HG02943 (cell line): ENCODE measurements around the gene DNAJC25.
"Not testable (repeated sequence)": the region's sequence is repeated elsewhere in the genome, so short reads cannot be mapped to it uniquely, and the experiment has no call there.

Source experiments
- ATAC-seq: cut with Tn5 transposase; IDR thresholded peaks from one replicate; pipeline ENCODE4 v1.9.1; 2021; ENCODE audit warnings: mild to moderate bottlenecking, low read depth, moderate library complexity; ENCODE audit not compliant: unreplicated experiment

DNAJC25 gene

DNA sequence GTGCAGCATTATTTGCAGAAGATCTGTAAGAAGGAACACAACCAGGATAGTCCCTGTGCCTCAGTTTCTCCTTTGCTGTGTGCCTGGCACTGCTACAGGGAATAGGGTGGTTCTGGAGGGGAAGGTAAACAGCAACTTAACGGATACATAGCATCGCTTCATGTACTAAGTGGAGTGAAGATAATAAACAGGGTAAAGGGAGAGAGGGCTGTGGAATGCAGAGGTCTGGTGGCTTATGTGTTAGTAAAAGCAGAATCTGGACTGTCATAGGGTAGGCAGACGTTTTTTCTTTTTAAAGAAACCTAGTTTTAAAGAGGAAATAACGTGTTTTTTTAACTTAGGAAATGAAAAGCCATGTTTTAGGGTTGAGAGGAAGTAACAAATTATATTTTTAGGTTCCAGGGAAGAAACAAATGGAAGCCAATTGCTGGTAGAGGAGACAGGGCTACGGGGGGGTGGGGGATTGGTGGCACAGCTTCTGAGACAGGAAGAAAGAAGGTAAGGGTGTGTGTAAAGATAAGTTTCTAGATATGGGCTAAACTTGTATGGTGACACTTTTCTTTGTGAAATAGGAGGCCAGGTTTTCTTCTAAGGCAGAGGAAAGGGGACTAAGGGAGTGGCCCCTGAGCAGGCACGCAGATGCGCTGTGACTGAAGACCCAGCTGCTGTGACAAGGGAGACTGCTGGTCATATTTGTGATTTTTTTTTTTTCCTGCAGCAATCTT is 31.6 kb downstream of the DNAJC25 start:
- ATAC-seq = no peak

DNA sequence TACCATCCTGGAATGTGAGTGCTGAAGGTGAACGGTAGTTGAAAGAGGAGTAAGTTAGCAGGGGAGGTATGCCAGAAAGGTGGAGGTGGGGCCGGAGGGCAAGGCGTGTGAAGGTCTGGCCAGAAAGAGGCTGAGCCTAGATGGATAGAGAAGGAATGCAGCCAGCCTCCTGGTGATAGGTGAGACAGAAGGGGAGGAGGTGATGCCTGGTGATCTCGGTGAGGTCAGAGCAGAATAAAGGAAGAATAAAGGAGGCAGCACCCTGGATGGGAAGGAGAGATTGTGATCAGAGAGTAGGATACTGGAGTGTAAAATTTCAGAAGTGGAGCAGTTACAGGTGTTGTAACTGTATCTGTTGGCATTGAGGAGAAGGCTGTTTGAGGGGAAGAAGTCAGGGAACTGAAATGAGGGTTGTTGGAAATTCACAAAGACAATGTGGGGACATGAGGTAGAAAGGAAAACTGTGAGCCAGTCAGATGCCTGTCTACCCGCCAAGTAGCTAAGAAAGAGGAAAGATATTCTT is 32.2 kb downstream of the DNAJC25 start:
- no peak for ATAC-seq

DNA sequence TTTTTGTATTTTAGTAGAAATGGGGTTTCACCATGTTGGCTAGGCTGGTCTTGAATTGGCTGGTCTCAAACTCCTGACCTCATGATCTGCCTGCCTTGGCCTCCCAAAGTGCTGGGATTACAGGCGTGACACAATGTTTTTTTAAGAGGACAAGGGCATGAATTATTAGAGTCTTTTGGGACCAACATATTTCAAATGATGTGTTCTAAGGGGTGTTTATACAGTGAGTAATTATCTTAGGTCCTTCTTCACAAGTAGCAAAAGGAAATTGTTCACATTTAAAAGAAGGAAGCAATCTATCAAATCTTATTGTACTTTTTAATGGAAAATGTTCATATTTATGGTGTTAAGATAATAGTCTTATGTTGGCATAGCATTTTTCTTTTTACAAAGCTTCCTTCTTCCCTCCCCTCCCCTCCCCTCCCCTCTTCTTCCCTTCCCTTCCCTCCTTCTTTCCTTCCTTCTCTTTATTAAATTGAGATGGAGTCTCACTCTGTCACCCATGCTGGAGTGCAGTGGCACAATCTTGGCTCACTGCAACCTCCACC is 37.0 kb downstream of the DNAJC25 start:
- no peak for ATAC-seq

DNA sequence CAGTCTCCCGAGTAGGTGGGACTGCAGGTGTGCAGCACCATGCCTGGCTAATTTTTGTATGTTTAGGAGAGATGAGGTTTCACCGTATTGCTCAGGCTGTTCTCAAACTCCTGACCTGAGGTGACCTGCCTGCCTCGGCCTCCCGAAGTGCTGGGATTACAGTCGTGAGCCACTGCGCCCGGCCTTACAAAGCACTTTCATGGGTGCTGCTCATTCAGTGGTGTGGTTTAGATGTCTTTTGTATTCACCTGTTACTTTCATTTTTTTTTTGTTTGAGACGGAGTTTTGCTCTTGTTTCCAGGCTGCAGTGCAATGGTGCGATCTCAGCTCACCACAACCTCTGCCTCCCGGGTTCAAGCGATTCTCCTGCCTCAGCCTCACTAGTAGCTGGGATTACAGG is 37.5 kb downstream of the DNAJC25 start:
- ATAC-seq = not testable (repeated sequence)

DNA sequence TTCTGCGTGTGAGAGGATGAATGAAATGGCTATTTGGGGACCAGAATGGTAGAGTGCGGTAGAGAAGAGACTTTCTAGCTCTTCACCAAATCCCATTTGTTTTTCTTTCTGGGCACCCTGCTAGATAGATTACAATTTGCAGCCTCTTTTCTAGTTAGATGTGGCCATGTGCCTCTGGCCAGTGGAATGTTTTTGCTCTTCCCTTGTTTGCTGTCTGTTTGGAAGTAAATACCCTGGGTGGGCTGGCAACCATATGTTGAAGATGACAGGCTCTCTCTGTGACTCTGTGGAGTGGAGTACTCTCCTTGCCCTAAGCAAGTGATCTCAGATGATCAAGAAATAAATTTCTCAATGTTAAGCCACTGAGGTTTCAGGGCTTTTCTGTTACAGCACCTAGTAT is 43.2 kb downstream of the DNAJC25 start:
- ATAC-seq = no peak

DNA sequence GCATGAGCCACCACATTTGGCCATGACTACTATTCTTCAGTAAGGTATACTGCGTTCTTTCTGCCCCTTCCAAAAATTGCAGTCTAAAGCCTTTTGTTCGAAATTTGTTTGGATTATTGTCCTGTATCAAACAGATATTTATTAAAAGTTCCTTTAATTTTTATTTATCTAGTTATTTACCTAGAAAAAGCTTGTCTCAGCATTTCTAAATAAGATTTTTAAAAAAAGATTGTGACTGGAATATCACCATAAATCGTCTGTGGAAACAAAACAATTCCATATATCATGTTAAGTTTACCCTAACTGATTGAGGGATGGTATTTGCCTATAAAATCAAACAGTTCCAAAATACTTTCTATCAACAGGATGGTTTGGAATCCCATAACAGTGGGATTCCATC is 45.0 kb downstream of the DNAJC25 start:
- no peak for ATAC-seq

DNA sequence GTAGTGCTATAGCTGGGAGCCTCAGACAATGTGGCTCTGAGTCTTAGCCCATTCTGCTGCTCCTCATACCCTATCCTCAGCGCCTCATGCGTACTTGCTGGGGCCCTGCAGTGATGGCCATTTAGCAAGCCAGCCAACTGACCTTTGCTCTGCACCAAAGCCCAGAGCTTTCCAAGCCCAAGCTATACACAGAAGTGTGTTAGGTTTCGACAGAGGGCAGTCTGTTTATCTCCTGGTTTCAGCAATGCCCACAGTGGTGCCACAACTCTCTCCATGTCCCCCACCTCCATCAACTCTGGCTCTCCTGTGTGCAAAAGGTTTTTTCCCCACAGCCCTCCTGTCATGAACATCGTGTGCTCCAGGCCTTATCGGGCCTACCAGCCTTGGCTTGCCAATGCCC is 47.2 kb downstream of the DNAJC25 start:
- no peak for ATAC-seq

DNA sequence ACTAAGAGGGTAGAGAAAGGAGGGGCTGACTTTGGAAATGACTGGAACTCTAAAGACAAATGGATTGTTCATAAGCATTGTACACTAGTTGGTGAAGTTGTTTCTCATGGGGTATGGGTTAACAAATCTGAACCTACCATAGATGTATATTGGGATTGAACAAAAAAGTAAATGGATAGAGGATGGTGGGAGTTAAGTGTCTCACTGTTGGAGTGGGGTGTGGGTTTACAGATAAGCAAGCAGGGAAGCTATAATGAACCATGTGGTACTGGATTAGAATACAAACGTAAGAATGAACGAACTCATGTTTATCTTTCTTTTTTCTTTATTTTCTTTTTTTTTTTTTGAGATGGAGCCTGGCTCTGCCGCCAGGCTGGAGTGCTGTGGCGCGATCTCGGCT is 48.1 kb downstream of the DNAJC25 start:
- no peak for ATAC-seq

DNA sequence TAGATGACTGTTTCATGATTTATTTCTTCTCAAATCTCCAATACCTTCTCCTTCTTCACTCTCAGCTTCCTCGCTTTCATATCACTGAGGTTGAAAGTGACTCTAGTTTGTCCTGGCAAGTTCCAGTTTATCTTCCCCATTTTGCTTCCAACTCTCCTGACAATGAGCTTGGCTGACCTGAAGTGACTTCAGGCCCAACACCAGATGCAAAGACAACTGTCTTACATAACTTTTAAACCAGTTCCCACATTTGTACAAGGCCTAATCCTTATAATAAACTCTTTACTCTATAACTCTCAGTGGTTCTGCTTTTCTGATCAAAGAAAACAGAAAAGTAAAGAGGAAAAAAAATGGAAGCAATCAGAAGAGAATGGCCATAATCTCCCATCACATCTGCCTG is 52.3 kb downstream of the DNAJC25 start:
- ATAC-seq = no peak

DNA sequence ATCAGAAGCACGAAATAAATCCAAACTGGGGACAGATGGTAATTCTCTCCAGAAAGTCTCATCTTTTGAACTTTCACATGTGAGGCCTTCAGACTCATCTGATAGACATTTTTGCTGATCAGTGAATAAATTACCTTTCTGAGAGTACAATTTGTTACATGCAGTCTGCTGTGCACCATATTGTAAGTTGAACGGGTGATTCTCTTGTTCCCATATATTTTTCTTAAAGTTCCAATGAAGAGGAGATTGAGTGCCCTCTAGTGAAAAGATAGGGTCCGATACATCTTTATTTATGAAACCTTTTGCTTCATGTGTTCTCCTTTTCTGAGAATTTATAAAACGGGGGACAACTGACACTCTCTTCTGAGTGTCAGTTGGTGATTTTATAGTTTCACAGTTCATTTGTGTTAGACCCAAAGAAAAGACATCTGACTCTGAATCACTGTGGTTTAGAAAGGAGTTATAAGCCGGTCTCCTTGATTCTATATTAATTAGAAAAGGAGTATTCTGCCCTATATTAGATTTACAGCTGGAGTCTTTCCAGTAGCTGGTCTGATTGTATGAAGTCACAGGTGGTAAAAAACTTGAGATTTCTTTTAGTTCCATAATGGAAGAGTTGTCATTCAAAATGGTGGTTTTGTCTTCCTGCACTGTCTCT is 60.7 kb downstream of the DNAJC25 start:
- no peak for ATAC-seq

DNA sequence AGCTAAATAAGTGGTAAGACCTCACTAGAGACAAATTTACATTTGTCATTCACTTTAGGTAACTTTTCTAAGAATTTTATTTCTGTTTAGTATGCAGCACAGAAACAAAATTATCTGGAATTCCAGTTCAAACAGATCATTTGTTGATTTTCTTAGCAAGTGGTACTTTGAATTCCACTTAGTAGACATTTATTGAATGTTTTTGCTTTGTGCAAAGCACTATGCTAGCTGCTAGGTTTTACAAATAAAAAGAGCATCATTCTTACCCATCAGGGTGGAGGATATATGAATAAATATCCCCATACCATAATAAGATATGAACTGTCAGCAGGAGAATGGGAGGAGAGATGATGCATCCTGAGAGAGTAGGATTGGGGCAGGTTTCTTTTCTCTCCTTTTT is 65.7 kb downstream of the DNAJC25 start:
- ATAC-seq = no peak

DNA sequence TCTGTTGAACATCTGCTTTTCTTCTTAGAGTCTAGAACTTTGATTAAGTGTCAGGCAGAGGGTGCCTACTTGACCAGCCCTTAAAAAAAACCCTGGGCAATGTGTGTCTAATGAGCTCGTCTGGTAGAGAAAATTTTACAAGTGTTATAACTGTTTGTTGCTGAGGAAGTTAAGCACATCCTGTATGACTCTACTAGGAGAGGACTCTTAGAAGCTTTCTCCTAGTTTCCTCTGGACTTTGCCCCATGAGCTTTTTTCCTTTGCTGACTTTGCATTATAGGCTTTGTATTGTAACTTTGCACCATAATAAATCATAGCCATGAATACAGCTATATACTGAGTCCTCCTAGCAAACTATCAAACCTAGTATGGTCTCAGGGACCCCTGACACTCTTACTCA is 69.6 kb downstream of the DNAJC25 start:
- no peak for ATAC-seq
